Astrocyte (in vitro differentiated cells and primary cell): ENCODE results near the gene RAPGEF2. TPM values are rescaled to one million over a fixed set of nuclear protein-coding genes. Genes with fewer than 3 reads are reported as not detected.
A peak's percentile ranks its signal among the peaks of the same experiment; 100 is the strongest.

ENCODE experiments used
- DNase-seq: peaks from one replicate; pipeline ENCODE4 v3.0.0-alpha.2; 2010; ENCODE audit warnings: low read depth
- FAIRE-seq: peaks from 2 replicates; lab custom pipeline; 2011; peaks lifted over from hg19 to GRCh38; lab: Jason Lieb, UNC
- H2AFZ ChIP-seq: 2 replicates; pipeline ENCODE4 v1.6.0; 2012; ENCODE audit warnings: low read depth, low read length, inconsistent platforms
- H3K27ac ChIP-seq: 2 replicates; pipeline ENCODE4 v1.5.1; 2011; ENCODE audit warnings: low read depth, low read length, inconsistent platforms
- H3K27me3 ChIP-seq: 2 replicates; pipeline ENCODE4 v1.6.0; 2011; ENCODE audit warnings: low read length, inconsistent platforms; ENCODE audit not compliant: insufficient read depth
- H3K36me3 ChIP-seq: 2 replicates; pipeline ENCODE4 v1.5.1; 2011; ENCODE audit warnings: low read length, inconsistent platforms; ENCODE audit not compliant: insufficient read depth
- H3K4me1 ChIP-seq: 2 replicates; pipeline ENCODE4 v1.5.1; 2011; ENCODE audit warnings: low read length, inconsistent platforms; ENCODE audit not compliant: insufficient read depth
- H3K4me2 ChIP-seq: 2 replicates; pipeline ENCODE4 v1.6.0; 2012; ENCODE audit warnings: low read length, inconsistent platforms
- H3K4me3 ChIP-seq: 2 replicates; pipeline ENCODE4 v1.5.1; 2011; ENCODE audit warnings: low read depth, mild to moderate bottlenecking, low read length, inconsistent platforms; ENCODE audit not compliant: insufficient read depth
- H3K79me2 ChIP-seq: 2 replicates; pipeline ENCODE4 v1.6.0; 2012; ENCODE audit warnings: mild to moderate bottlenecking, low read length, inconsistent platforms; ENCODE audit not compliant: insufficient read depth
- H3K9ac ChIP-seq: 2 replicates; pipeline ENCODE4 v1.6.0; 2012; ENCODE audit warnings: mild to moderate bottlenecking, low read length, inconsistent platforms
- H3K9me3 ChIP-seq: 2 replicates; pipeline ENCODE4 v1.5.1; 2012; ENCODE audit warnings: low read depth, mild to moderate bottlenecking, low read length, inconsistent platforms; ENCODE audit not compliant: insufficient read depth
- H4K20me1 ChIP-seq: 2 replicates; pipeline ENCODE4 v1.6.0; 2012; ENCODE audit warnings: low read length, inconsistent platforms; ENCODE audit not compliant: insufficient read depth
- H3K27ac Mint-ChIP-seq: one replicate; pipeline ENCODE4 v1.8.0; 2021; ENCODE audit warnings: mild to moderate bottlenecking, mixed read lengths; ENCODE audit not compliant: unreplicated experiment
- H3K27me3 Mint-ChIP-seq: one replicate; pipeline ENCODE4 v1.8.0; 2021; ENCODE audit warnings: low read depth, mixed read lengths; ENCODE audit not compliant: unreplicated experiment
- H3K36me3 Mint-ChIP-seq: one replicate; pipeline ENCODE4 v1.8.0; 2021; ENCODE audit warnings: low read depth, mixed read lengths; ENCODE audit not compliant: unreplicated experiment
- H3K4me1 Mint-ChIP-seq: one replicate; pipeline ENCODE4 v1.8.0; 2021; ENCODE audit warnings: low read depth, mixed read lengths; ENCODE audit not compliant: unreplicated experiment
- H3K4me3 Mint-ChIP-seq: one replicate; pipeline ENCODE4 v1.8.0; 2021; ENCODE audit warnings: mild to moderate bottlenecking, moderate library complexity, mixed read lengths; ENCODE audit not compliant: unreplicated experiment
- H3K9me3 Mint-ChIP-seq: one replicate; pipeline ENCODE4 v1.8.0; 2021; ENCODE audit warnings: mild to moderate bottlenecking, mixed read lengths; ENCODE audit not compliant: unreplicated experiment
- EZH2 ChIP-seq: IDR thresholded peaks from 2 replicates; pipeline ENCODE4 v1.6.1; 2012; ENCODE audit warnings: mild to moderate bottlenecking, low read length, inconsistent platforms; ENCODE audit not compliant: insufficient read depth
- total RNA-seq: library from RNA; stranded (reverse); gene quantifications from 2 replicates; pipeline ENCODE4 v1.2.1, GENCODE V29; 2021
- TF ChIP-seq, protein P1 (sequence below): IDR thresholded peaks from 2 replicates; pipeline ENCODE4 v1.5.1; 2011; ENCODE audit warnings: low read depth, mild to moderate bottlenecking, inconsistent platforms, low read length, moderate library complexity; ENCODE audit not compliant: insufficient read depth

The RAPGEF2 gene
- total RNA-seq, 1 donor from 2014 or later = 59.0 TPM

DNA sequence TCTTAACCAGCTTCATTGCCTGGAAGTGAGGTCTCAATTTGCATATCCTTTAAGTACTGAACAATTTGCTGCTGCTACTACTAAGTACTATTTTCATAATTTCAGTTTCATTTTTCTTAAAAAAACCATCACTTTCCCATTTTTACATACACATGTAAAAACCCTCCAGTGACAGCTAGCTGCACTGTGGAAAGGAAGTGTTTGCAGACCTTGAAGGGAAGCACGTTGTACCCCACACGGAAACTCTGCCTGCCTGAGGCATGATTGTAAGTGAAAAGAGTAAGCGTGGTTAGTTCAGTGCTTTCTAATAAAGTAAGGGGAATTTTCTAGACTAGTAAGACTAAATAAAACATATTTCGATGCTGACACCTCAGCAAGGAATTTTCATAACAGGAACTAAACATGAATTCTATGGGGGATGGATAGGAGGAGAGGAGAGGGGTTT lies 103.6 kb downstream of the RAPGEF2 start:
- Mint-ChIP-seq H3K27me3 (no peaks in the 10 kb centered on the region), H3K9me3 (no peaks in the 10 kb centered on the region), H3K27ac (peak overlapping the region; percentile 41), H3K4me1 (peaks cover 27% of the 10 kb centered on the region), H3K4me3 (peak overlapping the region; percentile 62), H3K36me3 (peaks cover 2% of the 10 kb centered on the region)
- H3K27me3 ChIP-seq = no peaks in the 10 kb centered on the region
- DNase-seq = peak; percentile 61
- H3K9me3 ChIP-seq = no peaks in the 10 kb centered on the region
- no peak overlapping the region for H3K9ac ChIP-seq
- peaks cover 33% of the 10 kb centered on the region for H3K79me2 ChIP-seq
- peak overlapping the region; percentile 47 for H3K4me2 ChIP-seq
- peaks cover 3% of the 10 kb centered on the region for H3K36me3 ChIP-seq
- no peak for FAIRE-seq
- peaks cover 20% of the 10 kb centered on the region for H4K20me1 ChIP-seq
- H2AFZ ChIP-seq = no peak overlapping the region
- H3K4me1 ChIP-seq = peaks cover 13% of the 10 kb centered on the region
- TF ChIP-seq EZH2 = no peak
- TF ChIP-seq, protein P1, sequence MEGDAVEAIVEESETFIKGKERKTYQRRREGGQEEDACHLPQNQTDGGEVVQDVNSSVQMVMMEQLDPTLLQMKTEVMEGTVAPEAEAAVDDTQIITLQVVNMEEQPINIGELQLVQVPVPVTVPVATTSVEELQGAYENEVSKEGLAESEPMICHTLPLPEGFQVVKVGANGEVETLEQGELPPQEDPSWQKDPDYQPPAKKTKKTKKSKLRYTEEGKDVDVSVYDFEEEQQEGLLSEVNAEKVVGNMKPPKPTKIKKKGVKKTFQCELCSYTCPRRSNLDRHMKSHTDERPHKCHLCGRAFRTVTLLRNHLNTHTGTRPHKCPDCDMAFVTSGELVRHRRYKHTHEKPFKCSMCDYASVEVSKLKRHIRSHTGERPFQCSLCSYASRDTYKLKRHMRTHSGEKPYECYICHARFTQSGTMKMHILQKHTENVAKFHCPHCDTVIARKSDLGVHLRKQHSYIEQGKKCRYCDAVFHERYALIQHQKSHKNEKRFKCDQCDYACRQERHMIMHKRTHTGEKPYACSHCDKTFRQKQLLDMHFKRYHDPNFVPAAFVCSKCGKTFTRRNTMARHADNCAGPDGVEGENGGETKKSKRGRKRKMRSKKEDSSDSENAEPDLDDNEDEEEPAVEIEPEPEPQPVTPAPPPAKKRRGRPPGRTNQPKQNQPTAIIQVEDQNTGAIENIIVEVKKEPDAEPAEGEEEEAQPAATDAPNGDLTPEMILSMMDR = no peak
- no peak overlapping the region for H3K27ac ChIP-seq
- H3K4me3 ChIP-seq = no peak overlapping the region

DNA sequence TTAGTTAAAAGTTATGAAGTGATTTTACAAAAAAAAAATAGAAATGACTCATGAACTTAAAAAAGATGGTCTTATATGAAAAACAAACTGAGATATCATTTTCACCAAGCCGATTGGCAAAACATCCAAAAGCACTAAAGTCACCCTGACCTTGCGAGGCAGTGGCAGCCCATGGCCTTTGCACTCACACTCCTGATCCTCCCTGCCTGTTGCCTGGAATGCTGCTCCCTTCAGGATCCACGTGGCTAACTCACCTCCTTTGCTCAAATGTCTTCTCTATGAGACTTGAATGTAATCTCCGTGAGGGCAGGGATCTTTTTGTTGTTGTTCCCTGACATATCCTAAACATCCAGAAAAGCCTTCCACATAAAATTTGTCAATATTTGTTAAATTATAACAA lies 106.4 kb downstream of the RAPGEF2 start:
- no peak overlapping the region for H3K4me2 ChIP-seq
- no peak for DNase-seq
- Mint-ChIP-seq H3K4me3 (no peak overlapping the region), H3K36me3 (peaks cover 2% of the 10 kb centered on the region), H3K9me3 (no peaks in the 10 kb centered on the region), H3K27ac (no peak overlapping the region), H3K27me3 (no peaks in the 10 kb centered on the region), H3K4me1 (peaks cover 20% of the 10 kb centered on the region)
- no peak overlapping the region for H3K9ac ChIP-seq
- FAIRE-seq = no peak
- peaks cover 5% of the 10 kb centered on the region for H4K20me1 ChIP-seq
- H3K79me2 ChIP-seq = peaks cover 32% of the 10 kb centered on the region
- peaks cover 13% of the 10 kb centered on the region for H3K4me1 ChIP-seq
- H3K36me3 ChIP-seq = peaks cover 3% of the 10 kb centered on the region
- no peak overlapping the region for H3K4me3 ChIP-seq
- TF ChIP-seq, protein P1 = no peak
- H3K27me3 ChIP-seq = no peaks in the 10 kb centered on the region
- H3K27ac ChIP-seq = no peak overlapping the region
- H3K9me3 ChIP-seq = no peaks in the 10 kb centered on the region
- H2AFZ ChIP-seq = no peak overlapping the region

DNA sequence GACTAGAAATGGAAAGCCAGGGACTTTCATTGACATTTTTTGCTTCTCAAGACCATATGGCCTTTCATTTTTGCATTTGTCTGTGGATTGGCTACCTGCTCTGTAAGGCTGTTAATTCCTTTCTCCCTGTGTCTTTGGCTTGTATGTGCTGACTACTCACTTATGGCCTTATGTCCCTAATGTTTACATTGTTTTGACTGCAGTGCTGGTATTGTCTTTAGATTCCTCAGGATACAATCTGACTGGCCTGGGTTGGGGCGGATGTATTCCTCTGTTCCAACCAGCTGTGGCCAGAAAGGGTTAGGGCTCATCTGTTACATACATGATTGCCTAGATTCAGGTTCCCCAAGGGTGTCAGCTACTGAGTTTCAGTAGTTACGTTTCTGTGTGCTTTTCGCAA lies 108.1 kb downstream of the RAPGEF2 start:
- Histone ChIP-seq H3K79me2 (peaks cover 30% of the 10 kb centered on the region), H3K36me3 (peaks cover 3% of the 10 kb centered on the region), H2AFZ (no peak overlapping the region), H3K4me3 (no peak overlapping the region), H3K4me2 (no peak overlapping the region), H3K27me3 (no peaks in the 10 kb centered on the region), H3K9me3 (no peaks in the 10 kb centered on the region), H3K27ac (no peak overlapping the region), H3K9ac (no peak overlapping the region), H3K4me1 (peaks cover 13% of the 10 kb centered on the region), H4K20me1 (peaks cover 11% of the 10 kb centered on the region)
- H3K4me3 Mint-ChIP-seq = no peak overlapping the region
- no peak for FAIRE-seq
- H3K4me1 Mint-ChIP-seq = peaks cover 14% of the 10 kb centered on the region
- H3K27ac Mint-ChIP-seq = no peak overlapping the region
- H3K27me3 Mint-ChIP-seq = no peaks in the 10 kb centered on the region
- TF ChIP-seq EZH2 = no peak
- TF ChIP-seq, protein P1 = no peak
- no peaks in the 10 kb centered on the region for H3K36me3 Mint-ChIP-seq
- DNase-seq = no peak
- no peaks in the 10 kb centered on the region for H3K9me3 Mint-ChIP-seq
